ENCODE data around the gene ZC3H6.

GRCh38 chr2:112268547-112268946 lies 6.8 kb upstream of the ZC3H6 start:
- TF ChIP-seq POLR2AphosphoS5 (IDR thresholded peaks at IDR 0.05) (no peak), CTCF (IDR thresholded peaks at IDR 0.05) (no peak), POLR2A (IDR thresholded peaks at IDR 0.05) (no peak)
